Measurements from ENCODE around the gene MAPKAP1.
"Not testable (repeated sequence)": the region's sequence is repeated elsewhere in the genome, so short reads cannot be mapped to it uniquely, and the experiment has no call there.

The MAPKAP1 gene

GRCh38 chr9:125730168-125730567 is 23.2 kb upstream of the MAPKAP1 start:
- DNase-seq (ENCODE audit: low spot score): no peak

- no peak for DNase-seq (ENCODE audit: low spot score)
These were observed 19.6 kb upstream of the MAPKAP1 start for GRCh38 chr9:125726456-125727132.

- DNase-seq (ENCODE audit: low spot score): no peak
These were observed 430 bp upstream of the MAPKAP1 start for GRCh38 chr9:125707472-125707804.

- no peak for DNase-seq (ENCODE audit: low spot score)
These were observed 1.1 kb downstream of the MAPKAP1 start for GRCh38 chr9:125705893-125706292.

GRCh38 chr9:125703662-125704061 is 3.3 kb downstream of the MAPKAP1 start:
- DNase-seq (ENCODE audit: low spot score): no peak

- DNase-seq (ENCODE audit: low spot score): no peak
These were observed 5.7 kb downstream of the MAPKAP1 start for GRCh38 chr9:125701351-125701750.

- DNase-seq (ENCODE audit: low spot score): no peak
These were observed 6.2 kb downstream of the MAPKAP1 start for GRCh38 chr9:125700791-125701190.

- DNase-seq (ENCODE audit: low spot score): no peak
These were observed 7.1 kb downstream of the MAPKAP1 start for GRCh38 chr9:125699870-125700269.

GRCh38 chr9:125696106-125696647 is 10.8 kb downstream of the MAPKAP1 start:
- DNase-seq (ENCODE audit: low spot score): no peak

GRCh38 chr9:125695548-125695947 is 11.5 kb downstream of the MAPKAP1 start:
- not testable (repeated sequence) for DNase-seq (ENCODE audit: low spot score)

- no peak for DNase-seq (ENCODE audit: low spot score)
These were observed 12.5 kb downstream of the MAPKAP1 start for GRCh38 chr9:125694478-125694877.

GRCh38 chr9:125693492-125693891 is 13.5 kb downstream of the MAPKAP1 start:
- DNase-seq (ENCODE audit: low spot score): not testable (repeated sequence)

- DNase-seq (ENCODE audit: low spot score): no peak
These were observed 15.1 kb downstream of the MAPKAP1 start for GRCh38 chr9:125691869-125692268.

GRCh38 chr9:125690679-125691078 is 16.3 kb downstream of the MAPKAP1 start:
- no peak for DNase-seq (ENCODE audit: low spot score)

- DNase-seq (ENCODE audit: low spot score): no peak
These were observed 19.7 kb downstream of the MAPKAP1 start for GRCh38 chr9:125687163-125687863.

GRCh38 chr9:125685167-125685566 is 21.8 kb downstream of the MAPKAP1 start:
- no peak for DNase-seq (ENCODE audit: low spot score)

GRCh38 chr9:125683486-125683885 is 23.5 kb downstream of the MAPKAP1 start:
- no peak for DNase-seq (ENCODE audit: low spot score)

GRCh38 chr9:125682340-125682739 is 24.7 kb downstream of the MAPKAP1 start:
- no peak for DNase-seq (ENCODE audit: low spot score)

- no peak for DNase-seq (ENCODE audit: low spot score)
These were observed 25.4 kb downstream of the MAPKAP1 start for GRCh38 chr9:125681657-125682056.

- no peak for DNase-seq (ENCODE audit: low spot score)
These were observed 25.9 kb downstream of the MAPKAP1 start for GRCh38 chr9:125681086-125681622.

- no peak for DNase-seq (ENCODE audit: low spot score)
These were observed 26.6 kb downstream of the MAPKAP1 start for GRCh38 chr9:125680445-125680844.

GRCh38 chr9:125679597-125680189 is 27.3 kb downstream of the MAPKAP1 start:
- no peak for DNase-seq (ENCODE audit: low spot score)
